Measurements from ENCODE around the gene KCNK18.

- TF ChIP-seq CTCF (IDR thresholded peaks at IDR 0.05) (no peak), POLR2A (IDR thresholded peaks at IDR 0.05; ENCODE audit: low read depth) (no peak)
These were observed 4.5 kb downstream of the KCNK18 start for GRCh38 chr10:117201826-117202225.
